Measurements from ENCODE around the gene OVAAL.

Gene OVAAL

DNA sequence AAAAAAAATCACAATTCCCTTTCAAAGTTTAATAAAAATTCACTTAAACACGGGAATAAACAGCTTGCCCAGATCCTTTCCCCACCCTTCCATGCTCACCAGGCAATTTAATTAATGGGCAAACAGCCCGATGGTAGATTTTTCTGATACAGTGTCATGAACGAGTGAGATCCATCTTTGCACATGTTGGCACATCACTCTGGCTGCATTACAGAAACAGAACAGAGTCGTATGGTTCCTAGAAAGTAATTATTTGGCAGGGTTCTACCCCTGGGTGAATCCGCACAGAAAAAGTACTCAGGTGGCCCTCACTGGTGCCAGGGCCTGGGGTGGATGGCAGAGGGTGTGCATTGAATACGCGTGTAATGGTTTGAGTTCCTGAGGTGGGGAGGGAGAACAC lies 24.6 kb upstream of the OVAAL start:
- TF ChIP-seq TAF1 (IDR thresholded peaks at IDR 0.05; ENCODE audit: borderline replicate concordance, insufficient read depth, low read length) (no peak), FOXP2 (optimal IDR thresholded peaks at IDR 0.05; ENCODE audit: borderline replicate concordance, extremely low read depth, extremely low read length, insufficient read depth) (no peak)

DNA sequence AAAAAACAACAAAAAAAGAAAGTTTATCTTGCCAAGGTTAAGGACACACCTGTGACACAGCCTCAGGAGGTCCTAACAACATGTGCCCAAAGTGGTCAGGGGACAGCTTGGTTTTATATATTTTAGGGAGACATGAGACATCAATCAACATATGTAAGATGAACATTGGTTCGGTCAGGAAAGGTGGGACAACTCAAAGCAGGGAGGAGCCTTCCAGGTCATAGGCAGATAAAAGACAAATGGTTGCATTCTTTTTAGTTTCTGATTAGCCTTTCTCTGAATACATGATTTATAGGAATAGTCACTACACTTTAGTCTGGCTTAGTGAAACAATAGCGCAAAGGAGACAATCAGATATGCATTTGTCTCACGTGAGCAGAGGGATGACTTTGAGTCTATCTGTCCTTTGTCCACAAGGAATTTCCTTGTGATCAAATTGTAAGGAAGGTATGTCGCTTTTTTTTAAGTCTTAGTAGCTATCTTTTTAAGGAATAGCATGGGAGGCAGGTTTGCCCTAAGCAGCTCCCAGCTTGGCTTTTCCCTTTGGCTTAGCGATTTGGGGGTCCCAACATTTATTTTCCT lies 23.3 kb upstream of the OVAAL start:
- no peak for TF ChIP-seq TAF1 (IDR thresholded peaks at IDR 0.05; ENCODE audit: borderline replicate concordance, insufficient read depth, low read length)

DNA sequence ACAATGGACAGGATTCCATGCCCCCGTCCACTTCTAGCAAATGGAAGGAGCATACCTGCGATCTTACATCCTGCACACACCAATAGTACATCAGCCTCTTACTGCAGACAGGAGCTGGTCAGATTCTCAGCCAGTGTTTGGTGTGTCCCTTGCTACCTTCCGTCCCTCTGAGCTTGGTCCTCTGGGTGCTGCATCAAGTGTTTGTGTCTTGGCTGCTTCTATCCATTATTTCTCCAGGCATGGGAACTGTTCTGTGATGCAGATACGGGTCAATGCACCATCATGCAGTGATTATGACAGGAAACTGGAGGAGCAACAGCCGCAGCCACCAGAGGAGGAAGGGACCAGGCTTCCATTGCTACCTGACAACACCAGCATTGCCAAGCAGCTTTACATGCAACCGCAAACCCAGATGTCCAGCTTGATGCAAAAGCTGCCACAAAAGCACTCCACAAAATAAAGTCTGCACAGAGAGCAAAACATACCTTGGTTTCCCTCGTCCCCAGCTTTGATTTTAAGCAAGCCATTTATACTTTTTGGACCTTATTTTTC lies 21.9 kb upstream of the OVAAL start:
- TF ChIP-seq POLR2AphosphoS5 (IDR thresholded peaks at IDR 0.05; ENCODE audit: low read depth, low read length) (no peak), FOXP2 (optimal IDR thresholded peaks at IDR 0.05; ENCODE audit: borderline replicate concordance, extremely low read depth, extremely low read length, insufficient read depth) (no peak), SIN3A (IDR thresholded peaks at IDR 0.05; ENCODE audit: borderline replicate concordance, insufficient read depth, low read length) (no peak), TAF1 (IDR thresholded peaks at IDR 0.05; ENCODE audit: borderline replicate concordance, insufficient read depth, low read length) (no peak)
- TF ChIP-seq, protein P1, sequence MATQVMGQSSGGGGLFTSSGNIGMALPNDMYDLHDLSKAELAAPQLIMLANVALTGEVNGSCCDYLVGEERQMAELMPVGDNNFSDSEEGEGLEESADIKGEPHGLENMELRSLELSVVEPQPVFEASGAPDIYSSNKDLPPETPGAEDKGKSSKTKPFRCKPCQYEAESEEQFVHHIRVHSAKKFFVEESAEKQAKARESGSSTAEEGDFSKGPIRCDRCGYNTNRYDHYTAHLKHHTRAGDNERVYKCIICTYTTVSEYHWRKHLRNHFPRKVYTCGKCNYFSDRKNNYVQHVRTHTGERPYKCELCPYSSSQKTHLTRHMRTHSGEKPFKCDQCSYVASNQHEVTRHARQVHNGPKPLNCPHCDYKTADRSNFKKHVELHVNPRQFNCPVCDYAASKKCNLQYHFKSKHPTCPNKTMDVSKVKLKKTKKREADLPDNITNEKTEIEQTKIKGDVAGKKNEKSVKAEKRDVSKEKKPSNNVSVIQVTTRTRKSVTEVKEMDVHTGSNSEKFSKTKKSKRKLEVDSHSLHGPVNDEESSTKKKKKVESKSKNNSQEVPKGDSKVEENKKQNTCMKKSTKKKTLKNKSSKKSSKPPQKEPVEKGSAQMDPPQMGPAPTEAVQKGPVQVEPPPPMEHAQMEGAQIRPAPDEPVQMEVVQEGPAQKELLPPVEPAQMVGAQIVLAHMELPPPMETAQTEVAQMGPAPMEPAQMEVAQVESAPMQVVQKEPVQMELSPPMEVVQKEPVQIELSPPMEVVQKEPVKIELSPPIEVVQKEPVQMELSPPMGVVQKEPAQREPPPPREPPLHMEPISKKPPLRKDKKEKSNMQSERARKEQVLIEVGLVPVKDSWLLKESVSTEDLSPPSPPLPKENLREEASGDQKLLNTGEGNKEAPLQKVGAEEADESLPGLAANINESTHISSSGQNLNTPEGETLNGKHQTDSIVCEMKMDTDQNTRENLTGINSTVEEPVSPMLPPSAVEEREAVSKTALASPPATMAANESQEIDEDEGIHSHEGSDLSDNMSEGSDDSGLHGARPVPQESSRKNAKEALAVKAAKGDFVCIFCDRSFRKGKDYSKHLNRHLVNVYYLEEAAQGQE (IDR thresholded peaks at IDR 0.05; ENCODE audit: insufficient read depth in 1 of 2, low read depth in 2 of 2, low read length in 2 of 2): no peak

DNA sequence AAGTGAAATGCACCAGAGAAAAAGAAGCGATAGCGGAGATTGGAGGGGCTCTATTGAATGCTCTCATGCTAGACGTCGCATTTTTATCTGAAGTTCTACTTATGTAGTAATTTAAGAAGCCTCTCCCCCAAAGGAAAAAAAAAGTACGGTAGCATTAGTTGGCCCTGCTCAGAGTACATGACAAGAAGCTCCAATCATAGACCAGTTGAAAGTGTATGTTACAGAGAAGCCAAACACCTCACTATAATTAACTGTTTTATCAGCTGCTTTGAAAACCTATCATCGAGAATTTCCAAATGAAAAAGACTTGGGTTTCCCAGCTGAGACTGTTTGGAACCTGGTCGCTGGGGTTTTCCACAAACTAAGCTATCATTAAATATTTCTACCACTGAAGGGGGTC lies 19.6 kb upstream of the OVAAL start:
- TF ChIP-seq TAF1 (IDR thresholded peaks at IDR 0.05; ENCODE audit: borderline replicate concordance, insufficient read depth, low read length) (no peak), SIN3A (IDR thresholded peaks at IDR 0.05; ENCODE audit: borderline replicate concordance, insufficient read depth, low read length) (no peak), FOXP2 (optimal IDR thresholded peaks at IDR 0.05; ENCODE audit: borderline replicate concordance, extremely low read depth, extremely low read length, insufficient read depth) (no peak), POLR2AphosphoS5 (IDR thresholded peaks at IDR 0.05; ENCODE audit: low read depth, low read length) (no peak)
- TF ChIP-seq, protein P1 (IDR thresholded peaks at IDR 0.05; ENCODE audit: insufficient read depth in 1 of 2, low read depth in 2 of 2, low read length in 2 of 2): no peak

DNA sequence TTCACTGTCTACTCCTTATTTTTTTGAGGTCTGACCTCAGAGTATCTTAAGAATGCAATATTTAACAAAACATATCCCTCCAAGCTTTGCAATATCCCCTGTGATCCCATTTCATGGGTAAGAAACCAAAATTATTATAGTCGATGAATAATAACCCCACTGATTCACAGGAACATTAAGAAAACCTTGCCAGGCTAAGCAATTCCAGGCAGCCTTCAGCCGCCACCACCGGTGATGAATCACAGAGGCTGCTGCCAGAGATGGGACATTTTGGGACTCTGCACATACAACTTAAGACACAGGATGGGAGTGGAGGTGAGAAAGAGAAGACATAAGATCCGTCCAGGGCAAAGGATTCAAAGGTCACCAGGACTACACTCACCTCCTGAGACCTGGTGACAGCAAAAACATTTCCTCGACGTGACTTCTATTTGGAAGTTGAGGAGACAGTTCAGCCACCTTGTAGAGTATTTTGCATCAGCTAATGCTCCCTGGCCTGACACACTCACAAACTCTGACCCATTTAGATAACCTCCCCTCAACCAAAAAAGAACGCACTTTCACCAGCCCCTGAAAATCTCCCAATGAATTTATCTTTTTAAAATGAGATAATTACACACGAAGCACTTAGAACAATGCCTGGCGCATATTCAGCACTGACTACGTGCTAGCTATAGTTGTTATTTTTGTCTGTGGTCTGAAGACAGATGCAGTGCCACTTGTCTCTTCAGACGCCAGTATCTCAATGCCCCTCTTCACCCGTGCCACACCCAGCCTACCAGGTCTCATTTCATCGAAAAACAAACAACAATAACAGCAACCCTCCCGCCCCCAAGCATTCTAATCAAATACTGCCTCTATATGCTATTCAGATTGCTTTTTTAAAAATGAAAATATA lies 17.8 kb upstream of the OVAAL start:
- no peak for TF ChIP-seq FOXP2 (optimal IDR thresholded peaks at IDR 0.05; ENCODE audit: borderline replicate concordance, extremely low read depth, extremely low read length, insufficient read depth)
- no peak for TF ChIP-seq SIN3A (IDR thresholded peaks at IDR 0.05; ENCODE audit: borderline replicate concordance, insufficient read depth, low read length)
- TF ChIP-seq, protein P1 (IDR thresholded peaks at IDR 0.05; ENCODE audit: insufficient read depth in 1 of 2, low read depth in 2 of 2, low read length in 2 of 2): no peak
- no peak for TF ChIP-seq POLR2AphosphoS5 (IDR thresholded peaks at IDR 0.05; ENCODE audit: low read depth, low read length)
- TF ChIP-seq TAF1 (IDR thresholded peaks at IDR 0.05; ENCODE audit: borderline replicate concordance, insufficient read depth, low read length): no peak
